ENCODE measurements around the gene EXOC4. TPM values are rescaled to one million over a fixed set of nuclear protein-coding genes. Genes with fewer than 3 reads are reported as not detected.

EXOC4 gene
- total and polyA plus RNA-seq, 4 donors, result 47.5 to 100 (median 72.3) TPM

GRCh38 chr7:133394369-133394768, 141.5 kb downstream of the EXOC4 start:
- Histone ChIP-seq H3K4me1 (ENCODE audit: control insufficient read depth, insufficient read depth, low read length) (no peaks in the 10 kb centered on the region), H3K27me3 (ENCODE audit: control insufficient read depth, insufficient read depth, low read length) (no peaks in the 10 kb centered on the region), H3K36me3 (ENCODE audit: control insufficient read depth, insufficient read depth, low read length) (no peaks in the 10 kb centered on the region), H3K9me3 (ENCODE audit: control insufficient read depth, insufficient read depth, low read length) (no peaks in the 10 kb centered on the region), H3K4me3 (ENCODE audit: low read depth, low read length) (no peak overlapping the region), H3K27ac (ENCODE audit: low read depth, low read length) (no peak overlapping the region)
- no CpG with 5 or more reads among the region's 1 CpG for WGBS (ENCODE audit: insufficient coverage)
- DNase-seq (ENCODE audit: low read depth in 4 of 6, low spot score in 6 of 6), result no peak

- no peak overlapping the region for H3K27ac ChIP-seq (ENCODE audit: low read depth, low read length)
- H3K36me3 ChIP-seq (ENCODE audit: control insufficient read depth, insufficient read depth, low read length), result no peaks in the 10 kb centered on the region
- H3K4me3 ChIP-seq (ENCODE audit: low read depth, low read length), result no peak overlapping the region
- H3K9me3 ChIP-seq (ENCODE audit: control insufficient read depth, insufficient read depth, low read length), result no peaks in the 10 kb centered on the region
- WGBS (ENCODE audit: insufficient coverage), result no CpG with 5 or more reads among the region's 1 CpG
- no peaks in the 10 kb centered on the region for H3K27me3 ChIP-seq (ENCODE audit: control insufficient read depth, insufficient read depth, low read length)
- peak in 1 of 6 donors; percentile 68 for DNase-seq (ENCODE audit: low read depth in 4 of 6, low spot score in 6 of 6)
- no peaks in the 10 kb centered on the region for H3K4me1 ChIP-seq (ENCODE audit: control insufficient read depth, insufficient read depth, low read length)
Observed at GRCh38 chr7:133395551-133395950, 142.7 kb downstream of the EXOC4 start.

- no peaks in the 10 kb centered on the region for H3K36me3 ChIP-seq (ENCODE audit: control insufficient read depth, insufficient read depth, low read length)
- no peaks in the 10 kb centered on the region for H3K4me1 ChIP-seq (ENCODE audit: control insufficient read depth, insufficient read depth, low read length)
- H3K4me3 ChIP-seq (ENCODE audit: low read depth, low read length), result no peak overlapping the region
- no peak for DNase-seq (ENCODE audit: low read depth in 4 of 6, low spot score in 6 of 6)
- no CpG with 5 or more reads among the region's 3 CpGs for WGBS (ENCODE audit: insufficient coverage)
- no peak overlapping the region for H3K27ac ChIP-seq (ENCODE audit: low read depth, low read length)
- no peaks in the 10 kb centered on the region for H3K27me3 ChIP-seq (ENCODE audit: control insufficient read depth, insufficient read depth, low read length)
- H3K9me3 ChIP-seq (ENCODE audit: control insufficient read depth, insufficient read depth, low read length), result no peaks in the 10 kb centered on the region
Observed at GRCh38 chr7:133398506-133398905, 145.6 kb downstream of the EXOC4 start.

DNA sequence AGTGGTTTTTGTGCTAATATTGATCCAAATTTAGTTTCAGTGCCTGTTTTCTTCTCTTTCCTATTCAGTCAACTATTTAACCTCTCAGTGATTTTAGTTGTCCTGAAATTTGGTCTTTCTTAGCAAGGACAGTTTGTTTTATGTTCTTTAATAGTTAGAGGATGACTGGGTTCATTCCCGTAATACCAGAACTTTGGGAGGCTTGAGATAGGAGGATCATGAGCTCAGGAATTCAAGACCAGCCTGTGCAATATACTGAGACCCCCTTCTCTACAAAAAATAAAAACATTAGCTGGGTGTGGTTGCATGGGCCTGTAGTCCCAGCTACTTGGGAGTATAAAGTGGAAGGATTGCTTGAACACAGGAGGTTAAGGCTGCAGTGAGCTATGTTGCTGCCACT, 148.3 kb downstream of the EXOC4 start:
- DNase-seq (ENCODE audit: low read depth in 4 of 6, low spot score in 6 of 6), result no peak
- WGBS (ENCODE audit: insufficient coverage), result no CpG with 5 or more reads among the region's 1 CpG
- H3K36me3 ChIP-seq (ENCODE audit: control insufficient read depth, insufficient read depth, low read length), result no peaks in the 10 kb centered on the region
- no peaks in the 10 kb centered on the region for H3K9me3 ChIP-seq (ENCODE audit: control insufficient read depth, insufficient read depth, low read length)
- no peak overlapping the region for H3K27ac ChIP-seq (ENCODE audit: low read depth, low read length)
- H3K27me3 ChIP-seq (ENCODE audit: control insufficient read depth, insufficient read depth, low read length), result no peaks in the 10 kb centered on the region
- no peaks in the 10 kb centered on the region for H3K4me1 ChIP-seq (ENCODE audit: control insufficient read depth, insufficient read depth, low read length)
- no peak overlapping the region for H3K4me3 ChIP-seq (ENCODE audit: low read depth, low read length)

- H3K27me3 ChIP-seq (ENCODE audit: control insufficient read depth, insufficient read depth, low read length), result no peaks in the 10 kb centered on the region
Observed at GRCh38 chr7:133408212-133408611, 155.3 kb downstream of the EXOC4 start.

GRCh38 chr7:133409421-133409820, 156.5 kb downstream of the EXOC4 start:
- Histone ChIP-seq H3K4me1 (ENCODE audit: control insufficient read depth, insufficient read depth, low read length) (no peaks in the 10 kb centered on the region), H3K9me3 (ENCODE audit: control insufficient read depth, insufficient read depth, low read length) (no peaks in the 10 kb centered on the region), H3K27me3 (ENCODE audit: control insufficient read depth, insufficient read depth, low read length) (no peaks in the 10 kb centered on the region), H3K4me3 (ENCODE audit: low read depth, low read length) (no peak overlapping the region), H3K36me3 (ENCODE audit: control insufficient read depth, insufficient read depth, low read length) (no peaks in the 10 kb centered on the region), H3K27ac (ENCODE audit: low read depth, low read length) (no peak overlapping the region)
- DNase-seq (ENCODE audit: low read depth in 4 of 6, low spot score in 6 of 6), result no peak
- no CpG with 5 or more reads among the region's 2 CpGs for WGBS (ENCODE audit: insufficient coverage)

More at GRCh38 chr7:133408212-133408611, 155.3 kb downstream of the EXOC4 start:
- Histone ChIP-seq H3K4me3 (ENCODE audit: low read depth, low read length) (no peak overlapping the region), H3K36me3 (ENCODE audit: control insufficient read depth, insufficient read depth, low read length) (no peaks in the 10 kb centered on the region), H3K27ac (ENCODE audit: low read depth, low read length) (no peak overlapping the region), H3K9me3 (ENCODE audit: control insufficient read depth, insufficient read depth, low read length) (no peaks in the 10 kb centered on the region), H3K4me1 (ENCODE audit: control insufficient read depth, insufficient read depth, low read length) (no peaks in the 10 kb centered on the region)
- 100% methylated on average over 1 of the region's 2 CpGs for WGBS (ENCODE audit: insufficient coverage)
- no peak for DNase-seq (ENCODE audit: low read depth in 4 of 6, low spot score in 6 of 6)

DNA sequence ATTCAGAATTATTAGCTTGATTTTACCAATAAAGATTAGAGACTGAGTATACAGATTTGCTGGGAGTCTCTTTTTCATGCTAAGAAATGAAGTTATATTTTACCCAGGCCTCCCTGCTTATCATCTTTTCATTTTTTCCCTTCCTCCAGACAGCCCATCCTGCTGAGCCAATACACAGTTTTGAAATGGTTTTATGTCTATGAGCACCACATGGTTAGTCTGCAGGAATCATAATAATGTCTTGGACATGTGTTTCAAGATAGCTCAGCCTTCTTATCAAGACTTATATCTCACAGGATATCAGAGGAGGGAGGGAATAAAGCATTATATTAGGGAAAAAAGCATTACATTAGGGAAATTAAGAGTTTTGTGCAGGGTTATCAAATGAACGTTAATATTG, 157.1 kb downstream of the EXOC4 start:
- H3K27ac ChIP-seq (ENCODE audit: low read depth, low read length), result no peak overlapping the region
- no peaks in the 10 kb centered on the region for H3K27me3 ChIP-seq (ENCODE audit: control insufficient read depth, insufficient read depth, low read length)
- H3K4me3 ChIP-seq (ENCODE audit: low read depth, low read length), result no peak overlapping the region
- no CpG with 5 or more reads among the region's 1 CpG for WGBS (ENCODE audit: insufficient coverage)
- DNase-seq (ENCODE audit: low read depth in 4 of 6, low spot score in 6 of 6), result peak in 2 of 6 donors; percentile 40 to 65
- H3K36me3 ChIP-seq (ENCODE audit: control insufficient read depth, insufficient read depth, low read length), result no peaks in the 10 kb centered on the region
- no peaks in the 10 kb centered on the region for H3K4me1 ChIP-seq (ENCODE audit: control insufficient read depth, insufficient read depth, low read length)
- no peaks in the 10 kb centered on the region for H3K9me3 ChIP-seq (ENCODE audit: control insufficient read depth, insufficient read depth, low read length)

DNA sequence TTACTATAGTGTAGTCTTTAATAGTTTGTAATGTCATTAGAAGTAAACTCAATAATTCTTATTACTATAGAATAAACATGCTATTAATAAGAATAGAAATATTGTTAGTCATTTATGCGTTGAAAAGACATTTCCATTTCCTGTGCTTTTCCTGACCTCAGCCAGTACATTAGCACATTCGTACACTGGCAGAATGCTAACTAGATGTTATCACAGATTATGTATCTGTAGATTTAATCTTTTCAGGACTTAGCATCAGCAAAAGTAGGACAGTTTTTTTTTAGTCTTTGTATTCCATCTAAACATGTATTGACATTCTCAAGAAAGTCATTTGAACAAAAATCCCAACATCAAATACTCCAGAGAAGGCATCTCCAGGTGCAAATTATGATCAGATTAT, 158.5 kb downstream of the EXOC4 start:
- Histone ChIP-seq H3K9me3 (ENCODE audit: control insufficient read depth, insufficient read depth, low read length) (no peaks in the 10 kb centered on the region), H3K27me3 (ENCODE audit: control insufficient read depth, insufficient read depth, low read length) (no peaks in the 10 kb centered on the region), H3K27ac (ENCODE audit: low read depth, low read length) (no peak overlapping the region), H3K36me3 (ENCODE audit: control insufficient read depth, insufficient read depth, low read length) (no peaks in the 10 kb centered on the region), H3K4me3 (ENCODE audit: low read depth, low read length) (no peak overlapping the region), H3K4me1 (ENCODE audit: control insufficient read depth, insufficient read depth, low read length) (no peaks in the 10 kb centered on the region)
- no CpG with 5 or more reads among the region's 2 CpGs for WGBS (ENCODE audit: insufficient coverage)
- DNase-seq (ENCODE audit: low read depth in 4 of 6, low spot score in 6 of 6), result no peak

GRCh38 chr7:133412942-133413341, 160.1 kb downstream of the EXOC4 start:
- Histone ChIP-seq H3K27me3 (ENCODE audit: control insufficient read depth, insufficient read depth, low read length) (no peaks in the 10 kb centered on the region), H3K9me3 (ENCODE audit: control insufficient read depth, insufficient read depth, low read length) (no peaks in the 10 kb centered on the region), H3K27ac (ENCODE audit: low read depth, low read length) (no peak overlapping the region), H3K4me3 (ENCODE audit: low read depth, low read length) (no peak overlapping the region), H3K36me3 (ENCODE audit: control insufficient read depth, insufficient read depth, low read length) (no peaks in the 10 kb centered on the region), H3K4me1 (ENCODE audit: control insufficient read depth, insufficient read depth, low read length) (no peaks in the 10 kb centered on the region)
- peak in 2 of 6 donors; percentile 35 to 76 for DNase-seq (ENCODE audit: low read depth in 4 of 6, low spot score in 6 of 6)
- 0% methylated on average over 1 of the region's 3 CpGs for WGBS (ENCODE audit: insufficient coverage)

GRCh38 chr7:133419041-133419440, 166.2 kb downstream of the EXOC4 start:
- DNase-seq (ENCODE audit: low read depth in 4 of 6, low spot score in 6 of 6), result no peak
- Histone ChIP-seq H3K9me3 (ENCODE audit: control insufficient read depth, insufficient read depth, low read length) (peaks cover 2% of the 10 kb centered on the region), H3K36me3 (ENCODE audit: control insufficient read depth, insufficient read depth, low read length) (peaks cover 4% of the 10 kb centered on the region), H3K4me1 (ENCODE audit: control insufficient read depth, insufficient read depth, low read length) (no peaks in the 10 kb centered on the region), H3K4me3 (ENCODE audit: low read depth, low read length) (no peak overlapping the region), H3K27me3 (ENCODE audit: control insufficient read depth, insufficient read depth, low read length) (no peaks in the 10 kb centered on the region), H3K27ac (ENCODE audit: low read depth, low read length) (no peak overlapping the region)
- 83% methylated on average over 1 of the region's 1 CpG for WGBS (ENCODE audit: insufficient coverage)
